Peyer's patch (tissue), 4 donors: ENCODE results near the gene FMNL2. TPM values are rescaled to one million over a fixed set of nuclear protein-coding genes. Genes with fewer than 3 reads are reported as not detected.

Experiments used
- DNase-seq, 3 donors: peaks; one replicate each; pipeline ENCODE4 v3.0.0-alpha.2; 2017 to 2019
- H3K27ac ChIP-seq, 4 donors: fragments of 200-600 bp; sonication (generic); one replicate each; pipeline ENCODE4 v1.5.1; 2016 to 2019
- H3K27me3 ChIP-seq, 2 donors: fragments of 200-600 bp; sonication (generic); one replicate each; pipeline ENCODE4 v1.5.1; 2019
- H3K36me3 ChIP-seq, 3 donors: fragments of 200-600 bp; sonication (generic); one replicate each; pipeline ENCODE4 v1.5.1; 2016 to 2019
- H3K4me1 ChIP-seq, 4 donors: fragments of 200-600 bp; sonication (generic); one replicate each; pipeline ENCODE4 v1.5.1; 2016 to 2019
- H3K4me3 ChIP-seq, 4 donors: fragments of 200-600 bp; sonication (generic); 1 replicate in 3 of 4; 2 replicates in 1 of 4; pipeline ENCODE4 v1.5.1; 2016 to 2019; ENCODE audit warnings: mild to moderate bottlenecking in 1 of 4
- H3K9me3 ChIP-seq, 4 donors: fragments of 200-600 bp; sonication (generic); one replicate each; pipeline ENCODE4 v1.5.1; 2016 to 2019; ENCODE audit warnings: mild to moderate bottlenecking in 1 of 4
- CTCF ChIP-seq, 6 experiments: fragments of 450-650 bp in 4 of 6; fragments of 200-600 bp in 2 of 6; sonication (generic) in 1 of 6; IDR thresholded peaks; one replicate each; pipeline ENCODE4 v1.5.1; 2017 to 2019; ENCODE audit warnings: antibody characterized with exemption in 6 of 6, mild to moderate bottlenecking in 3 of 6, moderate library complexity in 1 of 6
- POLR2A ChIP-seq, 2 donors: fragments of 450-650 bp; IDR thresholded peaks; one replicate each; pipeline ENCODE4 v1.5.1; 2017; ENCODE audit warnings: antibody characterized with exemption in 2 of 2, mild to moderate bottlenecking in 2 of 2, moderate library complexity in 2 of 2
- total RNA-seq, 4 donors: library from RNA; depleted of rRNA; stranded (reverse); fragments of >200 nt; gene quantifications; one replicate each; pipeline ENCODE4 v1.1.0, GENCODE V29; 2016

Gene FMNL2
- total RNA-seq, 4 donors from 2014 or later = 7.5 to 52.0 (median 17.1) TPM

DNA sequence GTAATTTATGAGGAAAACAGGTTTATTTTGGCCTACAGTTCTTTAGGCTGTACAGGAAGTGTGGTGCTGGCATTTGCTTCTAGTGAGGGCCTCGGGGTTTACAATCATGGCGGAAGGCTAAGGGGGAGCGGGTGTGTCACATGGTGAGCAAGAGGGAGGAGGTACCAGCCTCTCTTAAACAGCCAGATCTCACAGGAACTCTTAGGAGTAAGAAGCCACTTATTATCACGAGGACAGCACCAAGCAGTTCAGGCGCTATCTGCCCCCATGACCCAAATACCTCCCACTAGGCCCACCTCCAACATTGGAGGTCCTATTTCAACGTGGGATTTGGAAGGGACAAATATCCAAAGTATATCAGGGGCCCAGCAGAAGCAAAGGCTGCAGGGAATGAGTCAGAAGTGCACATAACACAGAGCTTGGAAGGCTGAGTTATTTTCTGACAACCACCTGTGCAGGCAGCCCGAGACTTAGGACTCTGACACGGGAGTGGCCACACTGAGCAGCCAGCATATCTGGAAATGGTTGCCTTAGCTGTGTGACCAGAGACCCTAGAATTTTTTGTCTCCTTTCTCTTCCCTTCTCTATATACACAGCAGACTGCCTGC is 211.4 kb downstream of the FMNL2 start:
- Histone ChIP-seq H3K36me3 (no peaks in the 10 kb centered on the region), H3K4me3 (no peak overlapping the region), H3K9me3 (no peaks in the 10 kb centered on the region), H3K27me3 (no peaks in the 10 kb centered on the region), H3K27ac (no peak overlapping the region), H3K4me1 (peaks cover 0 to 18% (median 0%) of the 10 kb centered on the region in 4 donors)
- peak in 2 of 3 donors; percentile 49 to 50 for DNase-seq
- no peak for TF ChIP-seq POLR2A (IDR thresholded peaks at IDR 0.05)
- TF ChIP-seq CTCF (IDR thresholded peaks at IDR 0.05) = no peak

- TF ChIP-seq POLR2A (IDR thresholded peaks at IDR 0.05) (no peak), CTCF (IDR thresholded peaks at IDR 0.05) (no peak)
- H3K4me1 ChIP-seq = peaks cover 0 to 7% (median 0%) of the 10 kb centered on the region in 4 donors
- no peaks in the 10 kb centered on the region for H3K36me3 ChIP-seq
- H3K9me3 ChIP-seq = no peaks in the 10 kb centered on the region
- DNase-seq = no peak
- H3K27ac ChIP-seq = no peak overlapping the region
- H3K4me3 ChIP-seq = no peak overlapping the region
- no peaks in the 10 kb centered on the region for H3K27me3 ChIP-seq
These were observed 213.3 kb downstream of the FMNL2 start for GRCh38 chr2:152548111-152548875.

DNA sequence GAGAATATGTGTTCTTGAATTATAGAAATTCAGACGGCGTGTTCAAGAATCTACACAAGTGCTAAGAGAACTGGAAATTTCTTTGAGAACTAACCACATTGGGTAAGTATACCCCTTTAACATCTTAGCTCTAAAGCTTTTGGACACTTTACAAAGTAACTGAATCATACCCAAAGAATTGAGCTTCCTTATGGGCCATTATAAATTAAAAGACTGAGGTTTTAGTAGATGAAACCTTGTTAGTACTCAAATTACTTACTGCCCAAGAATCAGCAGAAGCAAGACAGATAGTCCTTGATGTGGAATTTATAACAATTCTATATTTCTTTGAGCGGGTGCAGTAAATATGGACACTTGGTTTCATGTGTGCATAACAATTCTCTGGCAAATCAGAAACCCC is 214.0 kb downstream of the FMNL2 start:
- Histone ChIP-seq H3K27ac (no peak overlapping the region), H3K4me3 (no peak overlapping the region), H3K36me3 (no peaks in the 10 kb centered on the region), H3K27me3 (no peaks in the 10 kb centered on the region), H3K9me3 (no peaks in the 10 kb centered on the region), H3K4me1 (peaks cover 0 to 7% (median 0%) of the 10 kb centered on the region in 4 donors)
- no peak for TF ChIP-seq CTCF (IDR thresholded peaks at IDR 0.05)
- TF ChIP-seq POLR2A (IDR thresholded peaks at IDR 0.05) = no peak
- no peak for DNase-seq

GRCh38 chr2:152549423-152549822 is 214.4 kb downstream of the FMNL2 start:
- TF ChIP-seq CTCF (IDR thresholded peaks at IDR 0.05) (no peak), POLR2A (IDR thresholded peaks at IDR 0.05) (no peak)
- no peak overlapping the region for H3K4me3 ChIP-seq
- no peaks in the 10 kb centered on the region for H3K27me3 ChIP-seq
- no peak overlapping the region for H3K27ac ChIP-seq
- no peaks in the 10 kb centered on the region for H3K9me3 ChIP-seq
- H3K36me3 ChIP-seq = no peaks in the 10 kb centered on the region
- peaks cover 0 to 7% (median 0%) of the 10 kb centered on the region in 4 donors for H3K4me1 ChIP-seq
- DNase-seq = no peak

- Histone ChIP-seq H3K4me3 (no peak overlapping the region), H3K27me3 (no peaks in the 10 kb centered on the region), H3K36me3 (no peaks in the 10 kb centered on the region), H3K4me1 (peaks cover 0 to 7% (median 0%) of the 10 kb centered on the region in 4 donors), H3K27ac (no peak overlapping the region), H3K9me3 (no peaks in the 10 kb centered on the region)
- no peak for TF ChIP-seq POLR2A (IDR thresholded peaks at IDR 0.05)
- no peak for TF ChIP-seq CTCF (IDR thresholded peaks at IDR 0.05)
- no peak for DNase-seq
These were observed 215.4 kb downstream of the FMNL2 start for GRCh38 chr2:152550386-152550785.
